GM06990 (cell line): ENCODE measurements around the gene TTC28.

Source experiments
- DNase-seq: peaks from one replicate; pipeline ENCODE4 v3.0.0-alpha.2; 2011; ENCODE audit not compliant: insufficient read length; ENCODE audit errors: extremely low read depth
- H3K27me3 ChIP-seq: replicated peaks from 2 replicates; pipeline ENCODE4 v1.6.0; 2011; ENCODE audit warnings: low read length; ENCODE audit not compliant: control insufficient read depth, insufficient read depth
- H3K36me3 ChIP-seq: 2 replicates; pipeline ENCODE4 v1.5.1; 2011; ENCODE audit warnings: low read length; ENCODE audit not compliant: control insufficient read depth, insufficient read depth
- H3K4me3 ChIP-seq: replicated peaks from 2 replicates; pipeline ENCODE4 v1.5.1; 2011; ENCODE audit warnings: low read depth, mild to moderate bottlenecking, control low read depth, low read length
- CTCF ChIP-seq: IDR thresholded peaks from 2 replicates; pipeline ENCODE4 v1.5.1; 2011; ENCODE audit warnings: low read length, control low read depth, mild to moderate bottlenecking, inconsistent platforms; ENCODE audit not compliant: insufficient read depth, poor library complexity, severe bottlenecking

Gene TTC28

GRCh38 chr22:28006271-28006670 lies 673.4 kb downstream of the TTC28 start:
- Histone ChIP-seq H3K36me3 (no peaks in the 10 kb centered on the region), H3K27me3 (no peaks in the 10 kb centered on the region; the same call in 1 of the 2 replicates), H3K4me3 (no peak overlapping the region)
- DNase-seq: no peak
- TF ChIP-seq CTCF: no peak

- H3K27me3 ChIP-seq: no peaks in the 10 kb centered on the region; the same call in 1 of the 2 replicates
- H3K36me3 ChIP-seq: no peaks in the 10 kb centered on the region
- no peak overlapping the region for H3K4me3 ChIP-seq
- DNase-seq: no peak
- no peak for TF ChIP-seq CTCF
Measured at GRCh38 chr22:28005513-28005912, 674.1 kb downstream of the TTC28 start.

GRCh38 chr22:28004021-28004420 lies 675.6 kb downstream of the TTC28 start:
- Histone ChIP-seq H3K27me3 (no peaks in the 10 kb centered on the region; the same call in 1 of the 2 replicates), H3K36me3 (no peaks in the 10 kb centered on the region), H3K4me3 (no peak overlapping the region)
- no peak for TF ChIP-seq CTCF
- no peak for DNase-seq

- no peak overlapping the region for H3K4me3 ChIP-seq
- no peaks in the 10 kb centered on the region for H3K36me3 ChIP-seq
- no peak for TF ChIP-seq CTCF
- no peak for DNase-seq
- H3K27me3 ChIP-seq: no peaks in the 10 kb centered on the region; the same call in 1 of the 2 replicates
Measured at GRCh38 chr22:28002863-28003565, 676.6 kb downstream of the TTC28 start.

- no peaks in the 10 kb centered on the region for H3K36me3 ChIP-seq
- no peaks in the 10 kb centered on the region; the same call in 1 of the 2 replicates for H3K27me3 ChIP-seq
- DNase-seq: no peak
- no peak for TF ChIP-seq CTCF
- no peak overlapping the region for H3K4me3 ChIP-seq
Measured at GRCh38 chr22:28002181-28002700, 677.4 kb downstream of the TTC28 start.
